ENCODE results near the gene MARCHF9.
"Not testable (repeated sequence)": the region's sequence is repeated elsewhere in the genome, so short reads cannot be mapped to it uniquely, and the experiment has no call there.

The MARCHF9 gene

GRCh38 chr12:57754411-57755193 lies at the start of gene MARCHF9:
TSS of gene MARCHF9 (plus strand) at chr12:57755103. CDS start at chr12:57755529, 426 bp downstream.
- TF ChIP-seq CTCF (IDR thresholded peaks at IDR 0.05; ENCODE audit: low read depth, low read length) = no peak
- H3K4me3 ChIP-seq (ENCODE audit: low read depth, low read length) = peak within 1 kb of the TSS; percentile 36
- peak; percentile 56 for DNase-seq (ENCODE audit: low read depth)

- H3K4me3 ChIP-seq (ENCODE audit: low read depth, low read length) = no peak overlapping the region
- TF ChIP-seq CTCF (IDR thresholded peaks at IDR 0.05; ENCODE audit: low read depth, low read length) (no peak), MYC (IDR thresholded peaks at IDR 0.05; ENCODE audit: low read depth, low read length) (no peak), MAX (IDR thresholded peaks at IDR 0.05; ENCODE audit: low read depth, low read length) (no peak), POLR2A (IDR thresholded peaks at IDR 0.05; ENCODE audit: extremely low read depth, insufficient read length) (no peak)
- no peak for DNase-seq (ENCODE audit: low read depth)
These were observed 47.7 kb upstream of the MARCHF9 start for GRCh38 chr12:57707250-57707649.

GRCh38 chr12:57708296-57708695 lies 46.6 kb upstream of the MARCHF9 start:
- DNase-seq (ENCODE audit: low read depth) = no peak
- no peak overlapping the region for H3K4me3 ChIP-seq (ENCODE audit: low read depth, low read length)
- TF ChIP-seq POLR2A (IDR thresholded peaks at IDR 0.05; ENCODE audit: extremely low read depth, insufficient read length) (no peak), CTCF (IDR thresholded peaks at IDR 0.05; ENCODE audit: low read depth, low read length) (no peak), MAX (IDR thresholded peaks at IDR 0.05; ENCODE audit: low read depth, low read length) (no peak), MYC (IDR thresholded peaks at IDR 0.05; ENCODE audit: low read depth, low read length) (no peak)

GRCh38 chr12:57712701-57713100 lies 42.2 kb upstream of the MARCHF9 start:
- no peak for DNase-seq (ENCODE audit: low read depth)
- H3K4me3 ChIP-seq (ENCODE audit: low read depth, low read length) = no peak overlapping the region
- TF ChIP-seq MYC (IDR thresholded peaks at IDR 0.05; ENCODE audit: low read depth, low read length) (no peak), CTCF (IDR thresholded peaks at IDR 0.05; ENCODE audit: low read depth, low read length) (no peak), POLR2A (IDR thresholded peaks at IDR 0.05; ENCODE audit: extremely low read depth, insufficient read length) (no peak), MAX (IDR thresholded peaks at IDR 0.05; ENCODE audit: low read depth, low read length) (no peak)

GRCh38 chr12:57713209-57713608 lies 41.7 kb upstream of the MARCHF9 start:
- no peak for DNase-seq (ENCODE audit: low read depth)
- H3K4me3 ChIP-seq (ENCODE audit: low read depth, low read length) = no peak overlapping the region
- TF ChIP-seq CTCF (IDR thresholded peaks at IDR 0.05; ENCODE audit: low read depth, low read length) (no peak), MAX (IDR thresholded peaks at IDR 0.05; ENCODE audit: low read depth, low read length) (no peak), POLR2A (IDR thresholded peaks at IDR 0.05; ENCODE audit: extremely low read depth, insufficient read length) (no peak), MYC (IDR thresholded peaks at IDR 0.05; ENCODE audit: low read depth, low read length) (no peak)

GRCh38 chr12:57715036-57715748 lies 39.7 kb upstream of the MARCHF9 start:
- H3K4me3 ChIP-seq (ENCODE audit: low read depth, low read length); DNase-seq (ENCODE audit: low read depth): not testable (repeated sequence)

Measured in NB4 (cell line).